GM12872 (cell line): Measurements from ENCODE around the gene KPNA6.

Experiments used
- CTCF ChIP-seq: IDR thresholded peaks from 3 replicates; pipeline ENCODE4 v1.5.1; 2011; ENCODE audit warnings: low read depth, mild to moderate bottlenecking, low read length, moderate library complexity; ENCODE audit not compliant: insufficient read depth

KPNA6 gene

GRCh38 chr1:32094746-32095521, 12.9 kb upstream of the KPNA6 start:
- no peak for TF ChIP-seq CTCF

- TF ChIP-seq CTCF = no peak
Measured at GRCh38 chr1:32099426-32099825, 8.4 kb upstream of the KPNA6 start.

- TF ChIP-seq CTCF = no peak
Measured at GRCh38 chr1:32100359-32100758, 7.5 kb upstream of the KPNA6 start.

- TF ChIP-seq CTCF = no peak
Measured at GRCh38 chr1:32100807-32101708, 6.8 kb upstream of the KPNA6 start.

GRCh38 chr1:32104127-32104526, 3.7 kb upstream of the KPNA6 start:
- no peak for TF ChIP-seq CTCF

- TF ChIP-seq CTCF = no peak
Measured at GRCh38 chr1:32105338-32105737, 2.5 kb upstream of the KPNA6 start.

GRCh38 chr1:32106663-32107275, 1.1 kb upstream of the KPNA6 start:
- TF ChIP-seq CTCF = no peak
